GM12801 (cell line): ENCODE results near the gene RNFT2.

ENCODE experiments used
- TF ChIP-seq, protein P1 (sequence below): IDR thresholded peaks from one replicate; pipeline ENCODE4 v1.5.1; 2011; ENCODE audit warnings: control low read depth; ENCODE audit not compliant: insufficient read length; ENCODE audit errors: extremely low read depth

Gene RNFT2

DNA sequence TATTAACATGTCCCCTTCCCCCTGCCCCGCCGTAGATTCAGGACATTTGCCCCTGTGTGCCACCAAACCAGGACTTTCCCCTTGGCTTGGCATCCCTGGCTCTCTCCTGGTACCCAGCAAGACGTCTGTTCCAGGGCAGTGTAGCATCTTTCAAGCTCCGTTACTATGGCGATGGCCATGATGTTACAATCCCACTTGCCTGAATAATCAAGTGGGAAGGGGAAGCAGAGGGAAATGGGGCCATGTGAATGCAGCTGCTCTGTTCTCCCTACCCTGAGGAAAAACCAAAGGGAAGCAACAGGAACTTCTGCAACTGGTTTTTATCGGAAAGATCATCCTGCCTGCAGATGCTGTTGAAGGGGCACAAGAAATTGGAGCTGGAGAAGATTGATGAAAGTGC, 114.2 kb downstream of the RNFT2 start:
- TF ChIP-seq, protein P1, sequence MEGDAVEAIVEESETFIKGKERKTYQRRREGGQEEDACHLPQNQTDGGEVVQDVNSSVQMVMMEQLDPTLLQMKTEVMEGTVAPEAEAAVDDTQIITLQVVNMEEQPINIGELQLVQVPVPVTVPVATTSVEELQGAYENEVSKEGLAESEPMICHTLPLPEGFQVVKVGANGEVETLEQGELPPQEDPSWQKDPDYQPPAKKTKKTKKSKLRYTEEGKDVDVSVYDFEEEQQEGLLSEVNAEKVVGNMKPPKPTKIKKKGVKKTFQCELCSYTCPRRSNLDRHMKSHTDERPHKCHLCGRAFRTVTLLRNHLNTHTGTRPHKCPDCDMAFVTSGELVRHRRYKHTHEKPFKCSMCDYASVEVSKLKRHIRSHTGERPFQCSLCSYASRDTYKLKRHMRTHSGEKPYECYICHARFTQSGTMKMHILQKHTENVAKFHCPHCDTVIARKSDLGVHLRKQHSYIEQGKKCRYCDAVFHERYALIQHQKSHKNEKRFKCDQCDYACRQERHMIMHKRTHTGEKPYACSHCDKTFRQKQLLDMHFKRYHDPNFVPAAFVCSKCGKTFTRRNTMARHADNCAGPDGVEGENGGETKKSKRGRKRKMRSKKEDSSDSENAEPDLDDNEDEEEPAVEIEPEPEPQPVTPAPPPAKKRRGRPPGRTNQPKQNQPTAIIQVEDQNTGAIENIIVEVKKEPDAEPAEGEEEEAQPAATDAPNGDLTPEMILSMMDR = no peak

DNA sequence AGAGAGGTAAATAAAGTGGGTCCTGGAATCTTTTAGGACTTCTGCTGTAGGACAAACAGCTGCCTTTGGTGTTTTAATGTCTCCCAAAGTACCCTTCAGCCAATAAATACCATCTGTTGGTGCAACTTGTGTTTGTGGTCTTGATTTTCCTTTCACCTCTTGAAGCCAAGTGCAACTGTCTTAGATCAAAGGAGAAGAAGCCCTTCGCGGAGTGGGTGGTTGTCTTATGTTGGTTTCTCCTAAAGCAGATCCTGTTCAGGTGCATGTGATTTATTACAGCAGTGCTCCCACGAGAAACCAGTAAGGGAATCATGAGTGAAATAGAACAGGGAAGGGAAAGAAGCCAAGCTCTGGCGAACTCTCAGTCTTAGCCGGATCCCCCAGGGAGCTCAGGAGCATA, 115.4 kb downstream of the RNFT2 start:
- TF ChIP-seq, protein P1 = no peak

DNA sequence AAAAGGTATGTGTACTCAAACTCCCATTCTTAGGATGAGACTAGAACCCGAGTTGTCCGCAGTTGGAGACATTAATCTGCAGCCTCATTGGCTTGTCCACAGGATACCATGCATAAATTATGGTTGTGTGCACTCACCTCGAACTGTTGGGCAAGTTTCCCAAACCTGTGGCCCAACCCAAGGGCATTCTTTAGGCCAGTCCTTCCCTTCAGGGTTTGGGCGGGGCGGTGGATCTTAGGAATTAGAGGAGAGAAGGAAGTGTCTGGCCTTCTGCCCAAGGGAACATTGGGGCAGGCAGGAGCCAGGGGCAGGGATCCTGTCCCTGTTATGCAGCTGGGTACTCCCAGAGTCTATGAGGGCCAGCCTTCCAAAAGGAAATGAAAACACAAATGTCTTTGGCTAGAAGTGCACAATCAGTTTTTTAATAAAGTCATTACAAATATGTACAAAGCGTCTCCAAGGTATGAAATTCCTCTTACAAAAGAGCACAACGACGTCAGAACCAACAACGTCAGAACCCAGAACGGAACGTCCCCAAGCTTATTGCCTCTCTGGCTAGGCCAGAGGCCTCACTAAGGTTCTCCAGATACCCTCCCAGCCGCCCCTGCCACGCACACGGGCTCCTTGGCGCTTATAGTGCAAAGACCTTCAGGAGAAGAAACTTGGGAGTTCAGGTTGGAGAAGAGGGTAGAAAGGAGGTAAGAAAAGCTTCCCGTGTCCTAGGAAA, 117.8 kb downstream of the RNFT2 start:
- TF ChIP-seq, protein P1 = no peak

DNA sequence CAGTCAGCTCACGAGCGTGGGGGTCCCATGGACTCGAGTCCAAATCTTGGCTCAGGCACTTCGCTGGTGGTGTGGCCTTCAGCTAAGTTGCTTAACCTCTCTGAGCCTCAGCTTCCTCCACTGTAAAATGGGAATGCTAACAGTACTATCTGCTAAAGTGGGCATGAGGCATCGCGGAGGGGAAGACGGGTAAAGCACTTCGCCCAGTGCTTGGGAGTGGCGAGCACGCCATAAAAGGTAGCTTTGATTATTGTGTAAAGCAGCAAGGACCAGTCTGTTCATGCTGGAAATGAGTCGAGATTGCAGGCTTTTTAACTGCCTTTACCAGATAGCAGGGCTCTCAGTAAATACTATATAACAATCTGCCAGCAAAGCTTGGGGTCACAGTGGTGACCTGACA, 118.6 kb downstream of the RNFT2 start:
- TF ChIP-seq, protein P1 = no peak

DNA sequence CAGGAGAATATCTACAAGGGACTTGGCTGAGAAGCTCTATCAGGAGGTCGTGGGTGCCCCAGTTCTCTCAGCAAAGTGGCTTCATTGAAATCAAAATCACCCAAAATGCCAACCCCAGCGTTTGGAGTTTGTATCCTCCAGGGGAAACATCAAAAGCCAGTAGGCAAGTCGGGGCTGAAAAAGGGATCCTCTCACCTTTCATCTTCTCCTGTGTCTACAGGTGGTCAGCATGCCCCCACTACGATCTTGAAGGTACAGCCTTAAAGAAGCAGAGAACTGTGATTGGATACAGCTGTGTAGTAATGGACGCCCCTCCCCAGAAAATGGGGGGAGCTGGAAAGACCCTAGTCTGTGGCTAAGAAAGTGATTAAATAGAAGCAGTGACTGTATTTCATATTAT, 121.0 kb downstream of the RNFT2 start:
- TF ChIP-seq, protein P1 = no peak

DNA sequence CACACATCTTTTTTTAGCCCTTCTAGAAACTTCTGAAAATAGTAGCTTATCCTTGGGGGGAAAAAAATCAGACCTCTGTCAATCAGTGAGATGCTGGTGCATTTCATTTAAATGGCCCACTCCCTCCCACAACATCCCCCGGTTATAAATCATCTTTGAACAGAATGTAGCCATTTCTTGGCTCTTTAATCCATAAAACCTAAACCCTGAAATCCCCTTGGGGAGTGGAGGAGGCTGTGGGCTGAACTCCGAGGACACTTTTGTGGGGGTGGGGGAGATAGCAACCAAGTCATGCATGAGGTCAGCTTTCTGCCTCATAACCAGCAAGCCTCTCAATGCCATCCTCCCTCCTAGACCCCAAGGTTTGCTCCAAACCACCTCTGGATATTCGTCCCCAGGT, 122.1 kb downstream of the RNFT2 start:
- TF ChIP-seq, protein P1 = no peak

DNA sequence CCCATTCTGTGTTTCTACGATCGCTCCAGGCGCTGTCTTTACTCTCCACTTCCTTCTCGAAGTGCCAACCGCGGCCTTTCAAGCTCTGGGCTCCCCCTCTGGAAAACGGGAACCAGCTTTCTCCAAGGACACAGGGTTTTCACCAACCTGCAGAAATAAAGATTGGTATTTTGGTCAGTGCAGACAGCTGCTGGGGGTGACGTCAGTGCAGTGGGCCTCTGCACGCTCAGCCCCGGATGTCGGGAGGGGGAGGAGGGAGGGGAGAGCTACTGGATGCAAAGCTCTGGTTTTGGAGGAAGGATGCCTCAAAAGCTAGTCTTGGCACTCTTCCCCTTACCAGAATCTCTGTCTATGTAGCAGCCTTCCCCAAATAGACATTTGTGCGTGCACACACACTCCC, 123.2 kb downstream of the RNFT2 start:
- TF ChIP-seq, protein P1 = no peak

DNA sequence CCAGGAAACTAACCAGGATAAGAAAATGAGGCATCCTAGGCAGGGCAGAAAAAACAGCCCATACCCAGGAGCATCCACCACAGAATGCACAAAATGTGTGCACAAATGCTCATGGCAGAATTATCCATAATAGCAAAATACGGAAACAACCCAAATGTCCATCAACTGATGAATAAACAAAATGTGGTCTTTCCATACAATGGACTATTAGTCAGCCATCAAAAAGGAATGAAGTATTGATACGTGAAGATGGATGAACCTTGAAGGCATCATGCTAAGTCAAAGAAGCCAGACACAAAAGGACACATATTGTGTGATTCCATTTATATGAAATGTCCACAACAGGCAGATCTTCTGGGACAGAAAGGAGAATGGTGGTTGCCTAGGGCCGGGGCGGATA, 124.1 kb downstream of the RNFT2 start:
- TF ChIP-seq, protein P1 = no peak
